KMS-11 (cell line): ENCODE results near the gene PCDHA6.
"Not testable (repeated sequence)": the region's sequence is repeated elsewhere in the genome, so short reads cannot be mapped to it uniquely, and the experiment has no call there.

Source experiments
- H2AFZ ChIP-seq: fragments of 200-600 bp; sonication (generic); 2 replicates; pipeline ENCODE4 v1.6.1; 2016; ENCODE audit warnings: antibody characterized with exemption, mixed run types, low read depth
- H3K27ac ChIP-seq: fragments of 200-600 bp; sonication (generic); 2 replicates; pipeline ENCODE4 v1.6.1; 2016; ENCODE audit warnings: mild to moderate bottlenecking, mixed run types
- H3K27me3 ChIP-seq: fragments of 200-600 bp; sonication (generic); 2 replicates; pipeline ENCODE4 v1.6.1; 2017; ENCODE audit warnings: mild to moderate bottlenecking, low read depth, mixed run types, moderate library complexity; ENCODE audit not compliant: insufficient read depth
- H3K36me3 ChIP-seq: fragments of 200-600 bp; sonication (generic); 2 replicates; pipeline ENCODE4 v1.6.1; 2017; ENCODE audit warnings: mild to moderate bottlenecking, mixed run types; ENCODE audit not compliant: insufficient read depth
- H3K4me1 ChIP-seq: fragments of 200-600 bp; sonication (generic); 2 replicates; pipeline ENCODE4 v1.6.1; 2016; ENCODE audit warnings: mild to moderate bottlenecking, low read depth, mixed run types; ENCODE audit not compliant: poor library complexity, severe bottlenecking
- H3K4me2 ChIP-seq: fragments of 200-600 bp; sonication (generic); 2 replicates; pipeline ENCODE4 v1.7.0; 2016; ENCODE audit warnings: mild to moderate bottlenecking, mixed run types
- H3K4me3 ChIP-seq: fragments of 200-600 bp; sonication (generic); IDR thresholded peaks from 2 replicates; pipeline ENCODE4 v1.6.1; 2017; ENCODE audit warnings: low read depth, low read length, mixed read lengths; ENCODE audit not compliant: insufficient read depth
- H3K79me2 ChIP-seq: fragments of 200-600 bp; sonication (generic); 2 replicates; pipeline ENCODE4 v1.6.1; 2016; ENCODE audit warnings: low read depth, mixed run types; ENCODE audit not compliant: insufficient read depth
- H3K9ac ChIP-seq: fragments of 200-600 bp; sonication (generic); 2 replicates; pipeline ENCODE4 v1.6.1; 2016; ENCODE audit warnings: mild to moderate bottlenecking, mixed run types
- H4K20me1 ChIP-seq: fragments of 200-600 bp; sonication (generic); 2 replicates; pipeline ENCODE4 v1.6.1; 2016; ENCODE audit warnings: mild to moderate bottlenecking, mixed run types; ENCODE audit not compliant: insufficient read depth
- TF ChIP-seq, protein P1 (sequence below): fragments of 200-600 bp; sonication (generic); conservative IDR thresholded peaks from 2 replicates; pipeline ENCODE4 v1.6.1; 2017; ENCODE audit warnings: low read depth, mild to moderate bottlenecking, antibody characterized with exemption, low read length, moderate library complexity, mixed read lengths

The PCDHA6 gene

DNA sequence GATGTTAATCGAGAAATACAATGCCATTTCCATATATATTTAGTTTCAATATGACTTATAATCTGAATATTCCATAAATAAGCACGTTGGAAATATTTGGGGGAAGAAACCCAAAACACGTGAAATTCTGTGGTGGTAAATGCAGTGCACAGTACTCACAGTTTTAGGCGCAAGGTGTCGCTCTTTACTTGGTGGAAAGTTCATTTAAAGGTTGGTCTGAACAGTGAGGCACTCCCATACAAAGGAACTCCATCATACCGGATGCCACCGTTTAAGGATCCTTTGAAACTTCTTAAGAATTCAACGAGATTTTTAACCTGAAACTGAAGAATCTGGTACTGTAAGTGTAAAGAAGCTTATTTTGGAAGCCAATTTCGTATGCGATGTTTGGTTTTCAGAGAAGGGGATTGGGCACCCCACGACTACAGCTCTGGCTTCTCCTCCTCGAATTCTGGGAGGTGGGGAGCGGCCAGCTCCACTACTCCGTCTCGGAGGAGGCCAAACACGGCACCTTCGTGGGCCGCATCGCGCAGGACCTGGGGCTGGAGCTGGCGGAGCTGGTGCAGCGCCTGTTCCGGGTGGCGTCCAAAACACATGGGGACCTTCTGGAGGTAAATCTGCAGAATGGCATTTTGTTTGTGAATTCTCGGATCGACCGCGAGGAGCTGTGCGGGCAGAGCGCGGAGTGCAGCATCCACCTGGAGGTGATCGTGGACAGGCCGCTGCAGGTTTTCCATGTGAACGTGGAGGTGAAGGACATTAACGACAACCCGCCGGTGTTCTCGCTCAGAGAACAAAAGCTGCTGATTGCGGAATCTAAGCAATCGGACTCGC is 41.2 kb downstream of the PCDHA6 start, which contains the start of gene PCDHA11:
TSS of gene PCDHA11 (plus strand) at position 237 of the 834 bp plus-strand sequence. CDS start at position 384, 147 bp downstream.
- Histone ChIP-seq H2AFZ (no peak within 1 kb of the TSS), H3K9ac (no peak within 1 kb of the TSS), H3K4me2 (no peak within 1 kb of the TSS), H3K27me3 (no peaks in the 10 kb centered on the region), H3K36me3 (no peaks in the 10 kb centered on the region), H3K79me2 (no peaks in the 10 kb centered on the region), H3K4me3 (no peak within 1 kb of the TSS), H4K20me1 (no peaks in the 10 kb centered on the region), H3K27ac (no peak within 1 kb of the TSS), H3K4me1 (no peaks in the 10 kb centered on the region)
- TF ChIP-seq, protein P1, sequence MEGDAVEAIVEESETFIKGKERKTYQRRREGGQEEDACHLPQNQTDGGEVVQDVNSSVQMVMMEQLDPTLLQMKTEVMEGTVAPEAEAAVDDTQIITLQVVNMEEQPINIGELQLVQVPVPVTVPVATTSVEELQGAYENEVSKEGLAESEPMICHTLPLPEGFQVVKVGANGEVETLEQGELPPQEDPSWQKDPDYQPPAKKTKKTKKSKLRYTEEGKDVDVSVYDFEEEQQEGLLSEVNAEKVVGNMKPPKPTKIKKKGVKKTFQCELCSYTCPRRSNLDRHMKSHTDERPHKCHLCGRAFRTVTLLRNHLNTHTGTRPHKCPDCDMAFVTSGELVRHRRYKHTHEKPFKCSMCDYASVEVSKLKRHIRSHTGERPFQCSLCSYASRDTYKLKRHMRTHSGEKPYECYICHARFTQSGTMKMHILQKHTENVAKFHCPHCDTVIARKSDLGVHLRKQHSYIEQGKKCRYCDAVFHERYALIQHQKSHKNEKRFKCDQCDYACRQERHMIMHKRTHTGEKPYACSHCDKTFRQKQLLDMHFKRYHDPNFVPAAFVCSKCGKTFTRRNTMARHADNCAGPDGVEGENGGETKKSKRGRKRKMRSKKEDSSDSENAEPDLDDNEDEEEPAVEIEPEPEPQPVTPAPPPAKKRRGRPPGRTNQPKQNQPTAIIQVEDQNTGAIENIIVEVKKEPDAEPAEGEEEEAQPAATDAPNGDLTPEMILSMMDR, result no peak

DNA sequence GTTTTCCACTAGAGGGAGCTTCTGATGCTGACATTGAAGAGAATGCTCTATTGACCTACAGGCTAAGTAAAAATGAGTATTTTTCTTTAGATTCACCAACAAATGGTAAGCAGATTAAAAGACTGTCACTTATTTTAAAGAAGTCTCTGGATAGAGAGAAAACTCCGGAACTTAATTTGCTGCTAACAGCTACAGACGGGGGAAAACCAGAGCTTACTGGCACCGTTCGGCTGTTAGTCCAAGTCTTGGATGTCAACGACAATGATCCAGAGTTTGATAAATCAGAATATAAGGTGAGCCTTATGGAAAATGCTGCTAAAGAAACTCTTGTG is 41.8 kb downstream of the PCDHA6 start:
- no peaks in the 10 kb centered on the region for H3K79me2 ChIP-seq
- H3K4me3 ChIP-seq, result no peak overlapping the region
- H3K4me2 ChIP-seq, result no peak overlapping the region
- no peak overlapping the region for H3K9ac ChIP-seq
- H3K36me3 ChIP-seq, result no peaks in the 10 kb centered on the region
- H3K27ac ChIP-seq, result no peak overlapping the region
- no peaks in the 10 kb centered on the region for H3K4me1 ChIP-seq
- no peaks in the 10 kb centered on the region for H4K20me1 ChIP-seq
- TF ChIP-seq, protein P1, result no peak
- no peaks in the 10 kb centered on the region for H3K27me3 ChIP-seq
- no peak overlapping the region for H2AFZ ChIP-seq

DNA sequence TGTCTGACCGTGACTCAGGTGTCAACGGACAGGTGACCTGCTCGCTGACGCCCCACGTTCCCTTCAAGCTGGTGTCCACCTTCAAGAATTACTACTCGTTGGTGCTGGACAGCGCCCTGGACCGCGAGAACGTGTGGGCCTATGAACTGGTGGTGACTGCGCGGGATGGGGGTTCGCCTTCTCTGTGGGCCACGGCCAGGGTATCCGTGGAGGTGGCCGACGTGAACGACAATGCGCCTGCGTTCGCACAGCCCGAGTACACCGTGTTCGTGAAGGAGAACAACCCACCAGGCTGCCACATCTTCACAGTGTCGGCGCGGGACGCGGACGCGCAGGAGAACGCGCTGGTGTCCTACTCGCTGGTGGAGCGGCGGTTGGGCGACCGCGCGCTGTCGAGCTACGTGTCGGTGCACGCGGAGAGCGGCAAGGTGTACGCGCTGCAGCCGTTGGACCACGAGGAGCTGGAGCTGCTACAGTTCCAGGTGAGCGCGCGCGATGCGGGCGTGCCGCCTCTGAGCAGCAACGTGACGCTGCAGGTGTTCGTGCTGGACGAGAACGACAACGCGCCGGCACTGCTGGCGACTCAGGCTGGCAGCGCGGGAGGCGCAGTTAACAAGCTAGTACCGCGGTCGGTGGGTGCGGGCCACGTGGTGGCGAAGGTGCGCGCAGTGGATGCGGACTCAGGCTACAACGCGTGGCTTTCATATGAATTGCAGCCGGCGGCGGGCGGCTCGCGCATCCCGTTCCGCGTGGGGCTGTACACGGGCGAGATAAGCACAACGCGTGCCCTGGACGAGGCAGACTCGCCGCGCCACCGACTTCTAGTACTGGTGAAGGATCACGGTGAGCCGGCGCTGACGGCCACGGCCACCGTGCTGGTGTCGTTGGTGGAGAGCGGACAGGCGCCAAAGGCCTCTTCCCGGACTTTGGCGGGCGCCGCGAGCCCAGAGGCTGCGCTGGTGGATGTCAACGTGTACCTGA is 42.8 kb downstream of the PCDHA6 start:
- Histone ChIP-seq H3K36me3 (no peaks in the 10 kb centered on the region), H3K4me3 (no peak overlapping the region), H4K20me1 (no peaks in the 10 kb centered on the region), H3K79me2 (no peaks in the 10 kb centered on the region), H3K27me3 (no peaks in the 10 kb centered on the region), H3K4me2 (no peak overlapping the region), H3K4me1 (no peaks in the 10 kb centered on the region), H2AFZ (no peak overlapping the region), H3K27ac (no peak overlapping the region), H3K9ac (no peak overlapping the region)
- TF ChIP-seq, protein P1, result no peak

DNA sequence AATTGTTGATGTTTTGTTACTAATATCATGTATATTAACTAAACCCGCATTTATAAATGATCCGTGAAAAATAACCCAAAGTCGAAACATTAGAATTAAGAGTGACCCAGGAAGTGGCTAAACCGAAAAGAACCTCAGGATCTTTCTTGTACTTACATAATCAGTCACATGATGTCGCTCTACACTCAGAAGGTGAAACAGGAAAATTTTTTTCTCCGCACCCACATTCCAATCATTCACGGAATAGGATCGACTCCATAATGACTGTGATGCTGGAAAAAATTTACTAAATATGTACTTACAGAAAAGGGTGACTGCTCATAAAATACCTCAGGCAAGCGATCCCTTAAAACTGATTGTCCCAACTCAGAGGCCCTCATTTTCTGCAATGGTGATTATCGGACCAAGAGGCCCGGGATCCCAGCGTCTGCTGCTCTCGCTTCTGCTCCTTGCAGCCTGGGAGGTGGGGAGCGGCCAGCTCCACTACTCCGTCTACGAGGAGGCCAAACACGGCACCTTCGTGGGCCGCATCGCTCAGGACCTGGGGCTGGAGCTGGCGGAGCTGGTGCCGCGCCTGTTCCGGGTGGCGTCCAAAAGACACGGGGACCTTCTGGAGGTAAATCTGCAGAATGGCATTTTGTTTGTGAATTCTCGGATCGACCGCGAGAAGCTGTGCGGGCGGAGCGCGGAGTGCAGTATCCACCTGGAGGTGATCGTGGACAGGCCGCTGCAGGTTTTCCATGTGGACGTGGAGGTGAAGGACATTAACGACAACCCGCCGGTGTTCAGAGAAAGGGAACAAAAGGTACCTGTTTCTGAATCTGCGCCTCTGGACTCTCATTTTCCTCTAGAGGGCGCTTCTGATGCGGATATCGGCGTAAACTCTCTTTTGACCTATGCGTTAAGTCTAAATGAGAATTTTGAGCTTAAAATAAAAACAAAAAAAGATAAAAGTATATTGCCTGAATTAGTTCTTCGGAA is 47.6 kb downstream of the PCDHA6 start, which contains the start of gene PCDHA12:
TSS of gene PCDHA12 (plus strand) at position 224 of the 981 bp plus-strand sequence. CDS start at position 389, 165 bp downstream.
- Histone ChIP-seq H3K27ac (no peak within 1 kb of the TSS), H3K4me1 (no peaks in the 10 kb centered on the region), H4K20me1 (no peaks in the 10 kb centered on the region), H3K4me2 (no peak within 1 kb of the TSS), H2AFZ (no peak within 1 kb of the TSS), H3K79me2 (no peaks in the 10 kb centered on the region), H3K36me3 (no peaks in the 10 kb centered on the region), H3K9ac (no peak within 1 kb of the TSS), H3K27me3 (no peaks in the 10 kb centered on the region), H3K4me3 (no peak within 1 kb of the TSS)
- TF ChIP-seq, protein P1, result no peak

DNA sequence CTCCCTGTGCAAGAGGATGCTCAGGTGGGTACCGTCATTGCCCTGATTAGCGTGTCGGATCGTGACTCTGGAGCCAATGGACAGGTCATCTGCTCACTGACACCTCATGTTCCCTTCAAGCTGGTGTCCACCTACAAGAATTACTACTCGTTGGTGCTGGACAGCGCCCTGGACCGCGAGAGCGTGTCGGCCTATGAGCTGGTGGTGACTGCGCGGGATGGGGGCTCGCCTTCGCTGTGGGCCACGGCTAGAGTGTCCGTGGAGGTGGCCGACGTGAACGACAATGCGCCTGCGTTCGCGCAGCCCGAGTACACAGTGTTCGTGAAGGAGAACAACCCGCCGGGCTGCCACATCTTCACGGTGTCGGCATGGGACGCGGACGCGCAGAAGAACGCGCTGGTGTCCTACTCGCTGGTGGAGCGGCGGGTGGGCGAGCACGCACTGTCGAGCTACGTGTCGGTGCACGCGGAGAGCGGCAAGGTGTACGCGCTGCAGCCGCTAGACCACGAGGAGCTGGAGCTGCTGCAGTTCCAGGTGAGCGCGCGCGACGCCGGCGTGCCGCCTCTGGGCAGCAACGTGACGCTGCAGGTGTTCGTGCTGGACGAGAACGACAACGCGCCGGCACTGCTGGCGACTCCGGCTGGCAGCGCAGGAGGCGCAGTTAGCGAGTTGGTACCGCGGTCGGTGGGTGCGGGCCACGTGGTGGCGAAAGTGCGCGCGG is 48.9 kb downstream of the PCDHA6 start:
- not testable (repeated sequence) for H3K4me3 ChIP-seq, H2AFZ ChIP-seq, H3K79me2 ChIP-seq, H3K27me3 ChIP-seq, H3K4me2 ChIP-seq, H4K20me1 ChIP-seq, H3K27ac ChIP-seq, H3K36me3 ChIP-seq, H3K4me1 ChIP-seq, H3K9ac ChIP-seq
